GM18873 (cell line): ENCODE results near the gene EFHC1.

Experiments used
- ATAC-seq: cut with Tn5 transposase; IDR thresholded peaks from one replicate; pipeline ENCODE4 v1.9.1; 2021; ENCODE audit warnings: mild to moderate bottlenecking, moderate library complexity, moderate number of reproducible peaks; ENCODE audit not compliant: unreplicated experiment, low FRiP score

EFHC1 gene

DNA sequence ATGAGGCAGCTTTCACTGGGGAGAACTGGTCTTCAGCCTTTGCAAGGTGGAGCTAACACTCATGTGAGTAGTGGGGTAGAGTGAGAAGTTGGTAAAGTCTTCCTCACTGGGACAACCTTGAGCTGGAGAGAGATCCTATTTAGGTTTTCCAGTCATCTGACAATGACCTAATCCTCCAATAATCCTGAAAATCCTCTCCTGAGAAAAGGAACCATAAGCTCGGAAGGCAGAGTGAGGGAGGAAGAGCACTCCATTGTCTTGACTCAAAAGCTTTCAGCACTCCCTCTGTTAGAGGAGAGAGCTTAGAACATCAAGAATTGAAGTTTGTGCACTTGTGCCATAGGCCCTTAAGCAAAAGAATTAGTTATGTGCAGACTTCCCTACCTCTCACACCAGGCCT is 78.9 kb downstream of the EFHC1 start:
- no peak for ATAC-seq

DNA sequence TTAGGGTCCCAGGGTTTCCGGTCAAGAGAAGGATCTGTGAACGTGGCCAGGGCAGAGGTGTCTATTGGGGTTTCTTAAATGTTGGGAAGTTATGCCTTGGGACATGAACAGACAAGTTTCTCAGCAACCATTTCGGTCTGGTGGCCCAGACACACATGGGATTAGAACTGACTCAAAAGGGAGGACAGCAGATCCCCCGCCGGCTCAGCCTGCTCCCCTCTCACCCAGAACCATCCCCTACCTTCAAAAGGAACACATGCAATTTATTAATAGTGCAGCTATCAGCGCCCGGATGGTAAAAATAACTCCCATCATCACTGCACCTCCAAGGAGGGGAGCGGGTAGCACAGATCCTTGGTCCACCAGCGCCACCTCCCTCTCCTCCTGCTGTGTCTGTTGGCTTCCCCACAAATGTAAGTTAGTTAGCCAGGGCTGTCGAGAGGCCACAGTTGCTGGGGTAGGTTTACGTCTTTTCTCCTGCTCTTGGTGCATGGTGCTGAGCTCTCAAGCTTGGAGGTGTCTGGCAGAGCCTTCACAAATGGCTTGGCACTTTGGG is 79.6 kb downstream of the EFHC1 start:
- ATAC-seq = no peak

DNA sequence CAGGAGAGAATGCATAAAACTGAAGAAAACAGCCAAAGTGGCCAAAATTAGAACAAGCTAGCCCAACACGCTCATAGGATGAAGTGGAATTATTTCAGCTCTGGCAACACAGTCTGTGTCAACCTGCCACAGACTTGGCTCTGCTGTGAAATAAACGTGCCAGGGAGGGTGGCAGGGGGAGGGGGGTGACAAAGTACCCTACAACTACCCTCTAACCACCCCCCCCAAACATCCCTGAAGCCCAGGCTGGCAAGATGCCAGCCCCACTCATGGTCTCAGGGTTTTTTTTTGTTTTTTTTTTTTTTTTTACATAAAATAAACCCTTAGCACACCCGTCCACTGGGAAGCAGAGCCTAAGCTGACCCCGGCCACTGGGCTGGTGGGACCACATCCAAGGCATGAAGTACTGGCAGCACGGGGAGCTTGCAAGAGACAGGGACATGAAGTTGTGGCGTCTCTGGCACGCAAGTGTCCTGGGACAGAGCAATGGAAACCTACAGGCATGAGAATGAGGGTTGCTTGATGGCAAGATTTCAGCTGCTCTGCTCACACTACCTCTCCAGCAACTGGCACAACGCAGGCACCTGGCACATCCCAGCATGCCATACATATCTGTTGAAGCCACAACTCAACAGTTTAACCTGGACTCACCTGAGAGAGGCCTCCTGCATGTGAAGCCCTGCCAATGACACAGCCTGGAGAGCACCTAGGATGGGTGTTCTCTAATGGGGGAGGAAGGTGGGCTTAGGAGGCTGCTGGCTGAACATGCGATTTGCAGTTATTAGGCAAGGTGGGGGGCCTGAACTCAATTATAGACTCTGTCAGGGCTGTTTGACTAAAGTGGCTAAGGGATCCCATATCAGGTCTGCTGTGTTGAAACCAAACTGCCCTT is 80.3 kb downstream of the EFHC1 start:
- ATAC-seq = no peak

DNA sequence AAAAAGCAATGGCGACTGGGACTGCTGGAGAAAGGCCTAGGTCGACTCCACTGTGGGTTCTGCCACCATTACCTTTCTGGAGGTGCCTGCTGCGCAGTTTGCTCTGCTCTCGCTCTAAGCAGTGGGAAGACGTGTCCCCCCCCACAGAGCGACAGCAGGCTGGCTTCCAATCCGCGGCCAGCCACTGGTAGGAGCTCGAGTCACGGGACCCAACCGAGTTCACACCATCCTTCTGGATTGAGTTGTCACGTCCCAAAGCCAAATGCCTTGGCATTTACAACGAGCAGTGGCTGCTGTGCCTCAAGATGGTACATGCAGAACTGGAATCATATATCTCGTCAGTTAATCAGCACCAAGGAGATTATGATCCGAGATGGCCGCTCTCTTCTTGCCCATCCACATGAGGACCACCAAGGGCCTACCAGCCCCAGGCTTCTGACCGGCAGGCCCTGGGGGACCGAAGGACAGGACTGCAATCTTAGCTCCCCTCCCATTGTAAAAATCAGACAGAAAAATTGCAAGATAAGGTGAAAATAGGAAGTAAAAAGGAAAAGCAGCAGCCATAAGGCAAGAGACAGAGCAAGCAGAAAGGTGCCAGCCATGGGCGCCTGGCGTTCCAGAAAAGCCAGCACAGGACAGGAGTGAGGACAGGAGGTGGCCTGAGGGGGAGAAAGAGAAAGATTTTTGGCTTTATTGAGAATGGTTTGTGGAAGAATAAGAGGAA is 82.3 kb downstream of the EFHC1 start:
- ATAC-seq = no peak

DNA sequence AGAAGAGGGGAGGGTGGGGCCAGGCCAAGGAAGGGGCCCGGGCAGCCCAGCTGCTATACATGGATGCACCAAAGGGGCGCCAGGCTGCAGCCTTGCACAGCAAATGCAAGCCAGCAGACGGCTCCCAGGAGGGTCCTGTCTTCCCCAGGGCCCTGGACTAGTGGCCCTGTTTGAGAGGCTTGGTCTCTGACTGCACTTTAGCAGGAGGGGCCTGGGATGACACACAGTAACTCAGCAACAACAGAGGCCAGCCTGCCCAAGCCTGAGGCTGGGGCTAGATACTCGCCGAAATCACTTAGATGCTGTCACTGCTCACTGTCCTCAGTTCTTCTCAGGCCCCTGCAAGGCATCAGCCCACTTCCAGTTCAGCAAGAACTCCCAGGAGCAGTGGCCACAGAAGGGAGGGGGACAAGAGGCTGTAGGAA is 83.2 kb downstream of the EFHC1 start:
- no peak for ATAC-seq

DNA sequence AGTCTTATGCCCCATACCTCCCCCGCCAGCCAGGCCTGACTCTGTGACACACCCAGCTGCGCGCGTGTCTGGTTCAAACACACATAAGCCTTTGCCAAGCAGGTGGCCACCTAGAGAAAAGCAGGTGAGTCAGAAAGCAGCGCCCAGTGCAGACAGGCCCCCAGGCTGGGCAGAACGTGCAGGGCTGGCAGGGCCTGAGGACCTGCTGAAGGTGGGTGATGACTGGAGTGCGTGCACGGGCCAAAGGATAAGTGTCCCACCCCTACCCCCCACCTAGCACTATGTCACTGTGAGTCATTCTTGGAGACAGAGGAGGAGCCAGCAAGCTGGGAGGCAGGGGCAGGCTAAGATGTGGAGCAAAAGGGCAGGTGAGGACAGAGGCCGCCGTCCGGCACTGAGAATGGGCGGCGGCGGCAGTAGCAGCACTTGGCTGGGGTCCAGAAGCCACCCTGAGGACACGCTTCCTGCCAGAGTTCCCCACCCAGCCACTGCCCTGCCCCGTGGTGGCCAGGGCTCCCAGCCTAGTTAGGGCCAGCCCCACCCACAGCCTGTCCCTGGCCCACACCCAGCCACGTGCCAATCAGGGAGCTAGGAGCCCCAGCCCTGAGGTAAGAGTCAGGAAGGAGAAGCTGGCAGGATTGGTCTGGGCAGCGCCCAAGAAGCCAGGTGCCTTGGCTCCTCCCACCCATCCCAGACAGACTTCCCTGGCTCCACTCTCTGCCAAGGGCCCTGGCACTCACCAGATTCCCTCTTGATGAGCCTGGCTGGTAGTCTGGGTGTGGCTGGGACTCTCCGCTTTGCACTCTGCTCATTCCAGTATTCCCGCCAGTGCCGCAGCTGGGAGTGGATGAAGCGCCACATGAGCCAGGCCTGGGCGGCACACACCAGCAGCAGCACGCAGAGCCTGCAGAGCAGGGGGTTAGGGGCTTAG is 84.0 kb downstream of the EFHC1 start:
- no peak for ATAC-seq

DNA sequence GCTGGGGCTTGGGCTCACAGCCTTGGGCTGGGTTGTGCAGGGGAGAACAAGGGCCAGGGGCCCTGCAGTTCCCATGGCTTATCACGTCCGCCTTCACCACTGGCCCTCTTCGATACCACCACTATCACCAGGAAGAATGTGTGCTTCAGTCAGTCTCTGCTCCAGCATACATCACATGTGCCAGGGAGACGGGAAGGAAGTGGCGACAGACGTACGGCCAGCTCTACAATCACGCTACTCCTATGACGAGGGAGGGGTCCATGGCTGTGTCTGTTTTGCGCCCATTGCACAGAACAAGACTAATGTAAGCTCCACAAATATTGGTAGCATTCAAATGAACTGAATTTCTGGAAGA is 84.6 kb downstream of the EFHC1 start:
- no peak for ATAC-seq

DNA sequence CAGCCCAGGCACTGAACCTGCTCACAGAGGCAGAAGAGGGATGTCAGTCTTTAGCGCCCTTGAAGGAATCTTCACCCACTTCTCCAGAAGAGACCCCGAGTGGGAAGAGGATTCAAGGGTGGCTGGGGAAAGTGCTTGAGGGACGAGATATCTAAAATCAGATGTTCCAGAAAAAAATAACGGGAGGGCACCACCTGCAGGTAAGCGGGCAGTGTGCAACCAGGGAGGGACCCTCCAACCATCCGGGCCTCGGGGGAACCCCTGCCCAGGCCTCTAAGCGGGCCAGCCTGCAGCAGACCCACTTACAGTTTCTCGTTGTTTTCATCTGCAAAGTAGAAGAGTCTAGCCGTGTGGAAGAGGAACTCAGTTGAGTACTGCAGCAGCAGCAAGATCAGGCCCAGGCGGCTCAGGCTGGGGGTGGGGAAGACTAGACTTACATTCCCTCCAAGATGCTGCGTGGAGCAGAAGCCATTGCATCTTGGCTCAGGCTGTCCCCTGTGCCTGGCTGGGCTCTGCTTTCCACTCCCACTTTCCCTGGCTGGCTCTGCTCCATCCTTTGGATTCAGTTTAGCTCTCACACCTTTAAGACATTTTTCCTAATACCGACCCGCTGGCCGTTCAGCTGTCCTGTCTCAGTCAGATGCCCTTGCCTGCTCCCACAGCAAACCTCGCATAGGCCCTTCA is 85.7 kb downstream of the EFHC1 start:
- ATAC-seq = no peak

DNA sequence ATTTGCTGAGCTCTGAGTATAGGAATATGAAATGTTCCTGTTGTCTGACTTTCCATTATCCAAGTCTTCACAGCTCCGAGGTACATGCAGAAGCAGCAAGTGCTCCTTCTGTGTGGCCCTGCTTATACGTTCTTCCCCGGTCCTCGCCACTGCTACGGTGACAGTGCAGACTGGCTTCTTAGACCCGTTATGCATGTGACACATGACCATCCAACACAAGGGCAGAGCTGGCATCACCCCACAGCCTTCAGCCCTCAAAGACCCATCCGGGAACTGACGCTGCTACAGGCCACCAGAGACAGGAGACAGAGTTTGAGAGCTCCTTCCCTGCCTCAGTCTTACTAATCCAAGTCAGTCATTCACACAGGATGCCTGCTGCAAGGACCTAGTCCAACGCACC is 86.3 kb downstream of the EFHC1 start:
- no peak for ATAC-seq

DNA sequence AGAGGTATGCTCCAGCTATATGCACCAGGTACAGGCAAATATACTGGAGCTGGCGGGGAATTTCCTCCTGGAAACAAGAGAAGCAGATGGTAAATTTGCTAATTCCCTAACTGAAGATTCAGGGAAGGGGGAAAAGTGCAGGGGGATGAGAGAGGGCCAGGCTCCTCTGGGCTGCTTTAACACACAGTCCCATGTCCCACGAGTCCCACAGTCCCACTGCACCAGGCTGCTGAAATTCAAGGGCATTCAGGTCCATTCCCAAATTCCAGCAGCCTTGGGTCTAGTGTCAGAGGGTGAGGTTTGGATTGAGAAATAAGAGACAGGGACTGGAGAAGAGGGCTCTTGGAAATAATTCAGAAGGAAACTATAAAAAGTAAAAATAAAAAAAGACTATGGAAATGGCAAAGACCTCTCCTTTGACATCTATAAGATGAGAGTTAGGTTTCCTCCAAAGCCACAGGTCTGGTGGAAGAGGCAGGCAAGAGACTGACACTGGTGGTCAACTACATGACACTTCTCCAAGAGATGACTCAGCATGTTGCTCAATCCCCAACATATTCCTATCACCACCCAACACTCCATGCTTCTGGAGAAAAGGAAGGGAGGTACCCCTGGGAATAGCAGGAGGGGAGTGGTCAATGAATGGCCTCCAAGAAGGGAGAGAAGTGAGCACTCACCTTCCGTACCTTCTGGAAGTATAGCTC is 87.6 kb downstream of the EFHC1 start:
- ATAC-seq = no peak

DNA sequence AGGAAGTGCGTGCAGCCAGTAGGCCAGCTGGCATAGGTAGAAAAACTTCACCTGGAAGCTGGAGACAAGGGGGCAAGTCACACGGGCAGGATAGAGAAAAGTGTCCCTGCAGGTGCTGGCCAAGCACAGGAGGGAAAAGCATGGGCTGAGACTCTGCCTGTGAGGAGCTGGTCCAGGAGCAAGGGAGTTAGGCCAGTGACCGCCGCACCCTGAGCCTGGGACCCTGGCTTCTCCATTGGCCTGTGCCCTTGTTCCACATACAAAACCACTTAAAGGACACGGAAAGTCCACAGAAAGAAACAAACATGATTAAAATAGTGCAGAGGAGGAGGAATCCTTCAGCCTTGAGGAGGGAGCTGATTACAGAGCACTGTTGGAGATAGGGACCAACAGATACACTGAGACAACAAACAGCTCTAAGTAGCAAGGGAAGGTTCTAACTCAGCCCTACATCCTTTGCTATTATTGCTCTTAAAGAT is 88.2 kb downstream of the EFHC1 start:
- no peak for ATAC-seq

DNA sequence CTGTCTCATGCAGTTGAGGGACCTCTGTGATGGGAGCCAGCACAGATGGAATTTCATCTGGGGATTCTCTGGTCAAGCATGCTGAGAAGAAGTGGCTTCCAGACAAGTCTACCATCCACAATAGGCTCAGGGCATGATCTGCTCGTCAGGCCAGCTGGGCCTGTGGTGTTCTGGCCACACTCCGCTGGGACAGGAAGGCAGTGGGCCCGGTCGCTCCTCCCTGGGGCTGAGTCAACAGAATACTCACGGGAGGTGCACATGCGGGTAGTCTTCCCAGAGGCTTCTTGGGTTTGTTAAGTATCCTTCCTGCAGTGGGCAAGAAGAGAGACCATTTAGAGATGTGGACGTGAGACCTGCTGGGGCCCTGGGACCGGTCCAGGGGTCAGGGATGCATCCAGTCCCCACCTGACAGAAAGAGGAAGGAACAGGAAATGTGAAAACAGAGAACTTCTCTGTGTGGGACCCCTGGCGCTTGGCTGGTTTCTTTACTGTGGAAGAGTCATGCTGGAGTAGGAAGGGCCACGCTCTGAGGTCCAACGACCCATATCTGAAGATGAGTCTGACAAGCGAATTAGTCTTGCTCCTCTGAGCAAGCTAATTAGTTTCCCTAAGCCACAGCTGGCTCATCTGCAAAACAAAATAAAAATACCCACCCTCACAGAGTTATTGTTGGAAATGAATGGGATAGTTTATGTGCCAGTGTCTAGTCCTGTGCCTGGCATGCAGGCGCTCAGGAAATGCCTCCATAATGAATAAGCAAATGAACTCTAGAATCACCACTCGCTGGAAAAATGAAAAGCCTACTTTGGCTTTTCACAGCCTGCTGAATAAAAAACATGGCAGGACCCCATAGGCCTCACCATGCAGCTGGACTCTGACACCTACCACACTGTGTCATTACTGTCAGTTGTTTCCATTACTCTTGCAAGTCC is 89.4 kb downstream of the EFHC1 start:
- no peak for ATAC-seq

DNA sequence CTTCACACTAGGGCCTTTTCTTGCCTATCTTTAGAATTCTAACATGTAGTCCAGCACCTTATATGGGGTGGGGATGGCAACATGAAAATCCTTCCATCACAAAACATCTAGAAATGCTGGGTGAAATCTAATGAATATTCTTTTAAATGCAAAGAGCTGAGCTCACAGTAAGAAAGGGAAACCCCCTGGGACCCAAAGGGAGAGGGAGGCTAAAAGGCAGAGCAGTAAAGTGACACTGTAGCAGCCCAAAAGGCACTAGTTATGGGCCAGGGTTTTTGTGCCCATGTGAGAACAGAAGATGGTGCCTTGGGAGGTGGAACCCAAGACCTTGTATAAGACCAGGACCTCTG is 90.0 kb downstream of the EFHC1 start:
- ATAC-seq = no peak

DNA sequence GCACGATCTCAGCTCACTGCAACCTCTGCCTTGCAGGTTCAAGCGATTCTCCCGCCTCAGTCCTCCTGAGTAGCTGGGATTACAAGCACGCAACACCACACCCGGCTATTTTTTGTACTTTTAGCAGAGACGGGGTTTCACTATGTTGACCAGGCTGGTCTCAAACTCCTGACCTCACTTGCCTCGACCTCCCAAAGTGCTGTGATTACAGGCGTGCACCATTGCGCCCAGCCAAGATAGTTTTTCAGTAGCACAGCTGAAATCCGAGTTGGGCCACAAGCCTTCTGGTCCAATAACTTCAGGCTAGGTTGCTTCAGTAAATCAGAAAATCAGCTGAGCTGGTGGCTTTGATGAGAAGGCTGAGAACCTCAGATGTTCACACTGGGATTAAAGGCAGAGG is 91.0 kb downstream of the EFHC1 start:
- no peak for ATAC-seq

DNA sequence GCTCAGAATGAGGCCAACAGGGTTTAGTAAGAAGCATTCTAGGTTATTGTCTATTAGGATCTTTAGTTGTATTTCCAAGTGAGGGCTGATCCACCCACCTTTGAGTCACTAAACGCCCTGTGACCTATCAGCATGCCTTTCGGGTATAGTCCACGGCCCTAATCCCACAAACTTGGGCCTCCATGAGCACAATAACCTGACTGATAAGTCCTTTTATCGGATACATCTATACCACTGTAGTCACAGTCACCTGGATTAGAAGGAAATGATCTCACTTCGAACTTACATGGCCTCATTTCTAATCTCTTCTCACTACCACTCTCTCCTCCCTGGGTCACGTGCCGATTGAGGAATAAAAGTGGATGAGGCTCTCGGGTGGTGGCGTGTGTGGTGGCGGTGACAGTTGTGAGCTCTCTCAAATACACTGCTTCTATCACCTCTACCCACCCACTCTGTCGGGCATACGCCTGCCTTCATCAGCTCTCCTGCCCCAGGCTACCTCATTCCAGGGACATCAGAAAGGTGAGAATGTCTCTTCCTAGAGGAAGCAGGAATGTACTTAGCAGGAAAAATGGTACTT is 91.5 kb downstream of the EFHC1 start:
- ATAC-seq = no peak

DNA sequence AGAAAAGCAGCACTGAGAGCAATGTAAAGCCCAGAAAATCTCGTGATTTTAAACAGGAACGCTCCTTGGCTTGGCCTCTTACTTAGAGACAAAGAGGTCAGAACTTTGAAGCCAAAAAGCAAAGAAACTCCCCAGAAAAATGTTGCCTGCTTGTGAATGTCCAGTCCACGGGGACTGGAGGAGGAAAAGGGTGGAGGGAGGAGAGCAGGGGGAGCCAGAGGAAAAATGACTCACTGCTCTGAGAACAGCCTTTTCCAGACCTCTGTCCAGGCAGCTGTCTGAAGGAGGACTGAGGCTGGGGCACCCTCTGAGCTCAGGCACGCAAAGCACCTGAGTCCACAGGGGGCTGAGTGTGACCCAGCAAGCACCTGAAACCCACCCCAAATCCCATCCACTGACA is 92.1 kb downstream of the EFHC1 start:
- ATAC-seq = no peak

DNA sequence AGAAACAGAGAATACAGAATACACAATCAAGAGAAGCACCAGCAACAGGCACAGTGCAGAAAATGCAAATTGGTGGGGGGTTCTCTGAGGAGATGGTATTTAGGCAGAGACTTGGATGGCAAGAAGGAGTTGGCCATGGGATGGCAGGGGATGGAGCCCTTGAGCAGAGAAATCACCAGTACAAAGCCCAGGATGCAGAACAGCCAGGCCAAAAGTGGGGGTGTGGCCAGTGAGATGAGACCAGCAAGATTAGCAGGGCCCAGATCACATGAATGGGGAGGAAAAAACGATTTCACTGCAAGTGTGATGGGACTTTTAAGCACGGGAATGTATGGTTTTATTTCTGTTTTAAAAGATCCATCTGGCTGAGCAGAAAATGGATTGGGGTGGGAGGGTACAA is 93.3 kb downstream of the EFHC1 start:
- ATAC-seq = no peak

DNA sequence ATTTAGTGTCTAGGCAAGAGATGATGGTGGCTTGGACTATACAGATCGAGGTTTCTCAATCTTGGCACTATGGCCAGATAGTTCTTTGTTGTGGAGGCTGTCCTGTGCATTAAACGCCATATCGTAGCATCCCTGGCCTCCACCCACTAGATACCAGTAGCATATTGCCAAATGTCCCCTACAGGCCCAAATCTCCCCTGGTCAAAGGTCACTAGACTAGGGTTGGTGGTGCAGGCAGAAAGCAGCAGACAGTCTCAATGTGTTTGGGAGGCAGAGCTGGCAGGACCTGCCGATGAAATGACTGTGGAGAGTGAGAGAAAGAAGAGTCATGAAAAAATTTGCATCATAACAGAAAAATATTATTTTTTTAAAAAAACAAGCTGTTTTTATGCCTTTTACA is 93.8 kb downstream of the EFHC1 start:
- no peak for ATAC-seq
